ENCODE results near the gene NFE2L1.

GRCh38 chr17:48048384-48049126, 396 bp downstream of the NFE2L1 start:
- TF ChIP-seq CTCF (conservative IDR thresholded peaks at IDR 0.05) (peak; percentile 22; the same call in 1 of the 2 replicates), EZH2 (IDR thresholded peaks at IDR 0.05; ENCODE audit: low read depth) (no peak)

All from PC-9 (cell line).